SK-N-MC (cell line): ENCODE data around the gene ZNF385A.

Experiments used
- EZH2 ChIP-seq: fragments of 200-600 bp; sonication (generic); IDR thresholded peaks from one replicate; pipeline ENCODE4 v1.6.1; 2017; ENCODE audit warnings: antibody characterized with exemption
- FOXP2 ChIP-seq: optimal IDR thresholded peaks from 2 replicates; pipeline ENCODE3; 2011; ENCODE audit warnings: mild to moderate bottlenecking, moderate library complexity; ENCODE audit not compliant: insufficient read depth; ENCODE audit errors: extremely low read length, control extremely low read depth
- POLR2AphosphoS5 ChIP-seq: IDR thresholded peaks from 2 replicates; pipeline ENCODE4 v1.6.1; 2012; ENCODE audit warnings: mild to moderate bottlenecking, low read depth, low read length, borderline replicate concordance

- TF ChIP-seq EZH2 (no peak), POLR2AphosphoS5 (no peak), FOXP2 (no peak)
Measured at GRCh38 chr12:54429014-54429471, 44.5 kb upstream of the ZNF385A start.
